ENCODE measurements around the gene NRG2. TPM values are rescaled to one million over a fixed set of nuclear protein-coding genes. Genes with fewer than 3 reads are reported as not detected.

The NRG2 gene
- total and polyA plus RNA-seq, 2 donors (not counting 3 experiments of a cell fraction or from before 2014, with no cell fraction given), result 0.26 to 0.42 TPM

DNA sequence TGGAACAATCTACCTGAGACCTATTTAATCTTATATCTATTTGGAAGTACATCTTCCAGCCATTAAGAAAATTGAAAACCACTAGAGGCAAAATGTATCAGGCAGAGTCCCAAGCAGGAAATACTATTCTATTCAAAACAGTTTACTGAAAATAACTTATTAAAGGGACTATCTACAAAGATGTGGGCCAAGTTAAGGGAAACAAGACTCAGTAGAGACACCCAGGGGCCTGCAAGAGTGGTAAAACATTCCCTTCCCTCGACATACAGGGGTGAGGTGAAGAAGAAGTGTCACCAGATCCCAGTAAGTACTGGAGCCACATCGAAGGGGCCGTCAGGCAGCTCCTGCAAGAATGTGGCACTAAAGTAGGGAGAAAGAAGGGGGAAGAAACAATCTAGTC, 12.1 kb upstream of the NRG2 start:
- Histone ChIP-seq H4K20me1 (replicated peaks; ENCODE audit: control insufficient read depth, extremely low read depth, insufficient read depth, low read length) (no peaks in the 10 kb centered on the region), H3K36me3 (ENCODE audit: control insufficient read depth in 2 of 2, extremely low read depth in 1 of 2, insufficient read depth in 2 of 2, low read length in 2 of 2) (no peaks in the 10 kb centered on the region), H3K27ac (ENCODE audit: insufficient read depth, low read depth, low read length) (no peak overlapping the region), H3K4me1 (ENCODE audit: control insufficient read depth, extremely low read depth, insufficient read depth, low read length) (peaks cover 16% of the 10 kb centered on the region), H3K9me3 (replicated peaks; ENCODE audit: control insufficient read depth, insufficient read depth, low read length) (no peaks in the 10 kb centered on the region), H3K9me1 (replicated peaks; ENCODE audit: control insufficient read depth, extremely low read depth, insufficient read depth, low read length) (no peaks in the 10 kb centered on the region), H3K4me2 (ENCODE audit: insufficient read depth, low read length) (no peak overlapping the region), H2AFZ (ENCODE audit: low read depth, low read length) (no peak overlapping the region), H3K9ac (replicated peaks; ENCODE audit: extremely low read depth, insufficient read depth, low read length) (no peak overlapping the region), H3K79me2 (ENCODE audit: control insufficient read depth, insufficient read depth, low read length) (no peaks in the 10 kb centered on the region), H3K4me3 (replicated peaks in 1 of 3; ENCODE audit: insufficient read depth in 1 of 3, low read depth in 1 of 3, low read length in 3 of 3) (no peak overlapping the region), H3K27me3 (ENCODE audit: control insufficient read depth in 2 of 2, insufficient read depth in 2 of 2, low read length in 2 of 2) (peaks cover 20 to 39% of the 10 kb centered on the region in 2 experiments)
- CTCF ChIA-PET, result interaction anchor here (1.0 to 5.1 kb wide), 8 partner anchors 13 to 280 kb away, joined by 3 to 36 read pairs (median 9); partner anchors contain the start of gene NRG2
- no peak for DNase-seq (ENCODE audit: low read depth, low spot score)
- intact Hi-C loops (cut with micrococcal nuclease), result no loop called here
- no peak for TF ChIP-seq EZH2 (IDR thresholded peaks at IDR 0.05; ENCODE audit: borderline replicate concordance, low read depth, low read length, severe bottlenecking)
- no peak for TF ChIP-seq GATA2 (IDR thresholded peaks at IDR 0.05; ENCODE audit: insufficient read depth, insufficient read length, low read depth, low read length)
- TF ChIP-seq FOS (IDR thresholded peaks at IDR 0.05; ENCODE audit: borderline replicate concordance, insufficient read depth, low read length), result no peak
- TF ChIP-seq, protein P1, sequence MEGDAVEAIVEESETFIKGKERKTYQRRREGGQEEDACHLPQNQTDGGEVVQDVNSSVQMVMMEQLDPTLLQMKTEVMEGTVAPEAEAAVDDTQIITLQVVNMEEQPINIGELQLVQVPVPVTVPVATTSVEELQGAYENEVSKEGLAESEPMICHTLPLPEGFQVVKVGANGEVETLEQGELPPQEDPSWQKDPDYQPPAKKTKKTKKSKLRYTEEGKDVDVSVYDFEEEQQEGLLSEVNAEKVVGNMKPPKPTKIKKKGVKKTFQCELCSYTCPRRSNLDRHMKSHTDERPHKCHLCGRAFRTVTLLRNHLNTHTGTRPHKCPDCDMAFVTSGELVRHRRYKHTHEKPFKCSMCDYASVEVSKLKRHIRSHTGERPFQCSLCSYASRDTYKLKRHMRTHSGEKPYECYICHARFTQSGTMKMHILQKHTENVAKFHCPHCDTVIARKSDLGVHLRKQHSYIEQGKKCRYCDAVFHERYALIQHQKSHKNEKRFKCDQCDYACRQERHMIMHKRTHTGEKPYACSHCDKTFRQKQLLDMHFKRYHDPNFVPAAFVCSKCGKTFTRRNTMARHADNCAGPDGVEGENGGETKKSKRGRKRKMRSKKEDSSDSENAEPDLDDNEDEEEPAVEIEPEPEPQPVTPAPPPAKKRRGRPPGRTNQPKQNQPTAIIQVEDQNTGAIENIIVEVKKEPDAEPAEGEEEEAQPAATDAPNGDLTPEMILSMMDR (IDR thresholded peaks at IDR 0.05; ENCODE audit: extremely low read depth in 1 of 2, insufficient read depth in 1 of 2, low read depth in 1 of 2, low read length in 2 of 2), result no peak
- TF ChIP-seq, protein P2, sequence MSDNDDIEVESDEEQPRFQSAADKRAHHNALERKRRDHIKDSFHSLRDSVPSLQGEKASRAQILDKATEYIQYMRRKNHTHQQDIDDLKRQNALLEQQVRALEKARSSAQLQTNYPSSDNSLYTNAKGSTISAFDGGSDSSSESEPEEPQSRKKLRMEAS (IDR thresholded peaks at IDR 0.05; ENCODE audit: insufficient read depth, insufficient read length), result no peak
- TF ChIP-seq JUN (IDR thresholded peaks at IDR 0.05; ENCODE audit: borderline replicate concordance, insufficient read depth, insufficient read length, low read depth), result no peak
- TF ChIP-seq MYC (IDR thresholded peaks at IDR 0.05; ENCODE audit: low read depth, low read length), result no peak
- no peak for TF ChIP-seq POLR2A (IDR thresholded peaks at IDR 0.05; ENCODE audit: low read depth, low read length)
- TF ChIP-seq POLR2AphosphoS5 (IDR thresholded peaks at IDR 0.05; ENCODE audit: insufficient read depth, low read depth, low read length), result no peak
- BruUV-seq (replicated peaks), result no TSS peak
- POLR2A ChIA-PET, result no interaction called here
- FAIRE-seq, result no peak
- dilution Hi-C loops (cut with MboI; ENCODE audit: extremely low pct_ligation_motif_present, low sequenced_read_pairs), result no loop called here

Data from endothelial cell of umbilical vein (primary cell).